Effector CD8-positive, alpha-beta T cell (primary cell): Measurements from ENCODE around the gene SLC5A8.
"Not testable (repeated sequence)": the region's sequence is repeated elsewhere in the genome, so short reads cannot be mapped to it uniquely, and the experiment has no call there.

Source experiments
- DNase-seq: peaks from one replicate; lab custom pipeline; 2025; lab: John Stamatoyannopoulos, UW

The SLC5A8 gene

GRCh38 chr12:101172316-101172715, 37.7 kb downstream of the SLC5A8 start:
- no peak for DNase-seq

GRCh38 chr12:101168001-101168400, 42.0 kb downstream of the SLC5A8 start:
- no peak for DNase-seq

GRCh38 chr12:101166866-101167265, 43.2 kb downstream of the SLC5A8 start:
- DNase-seq, result no peak

- DNase-seq, result no peak
Measured at GRCh38 chr12:101165319-101165718, 44.7 kb downstream of the SLC5A8 start.

- not testable (repeated sequence) for DNase-seq
Measured at GRCh38 chr12:101145777-101146431, 64.1 kb downstream of the SLC5A8 start.

GRCh38 chr12:101127521-101128219, 82.4 kb downstream of the SLC5A8 start:
- DNase-seq, result no peak

GRCh38 chr12:101117842-101118241, 92.2 kb downstream of the SLC5A8 start:
- no peak for DNase-seq

- no peak for DNase-seq
Measured at GRCh38 chr12:101116911-101117310, 93.1 kb downstream of the SLC5A8 start.

- no peak for DNase-seq
Measured at GRCh38 chr12:101115326-101115725, 94.7 kb downstream of the SLC5A8 start.

GRCh38 chr12:101111441-101111840, 98.6 kb downstream of the SLC5A8 start:
- no peak for DNase-seq

GRCh38 chr12:101110866-101111265, 99.2 kb downstream of the SLC5A8 start:
- DNase-seq, result no peak

- no peak for DNase-seq
Measured at GRCh38 chr12:101108130-101108529, 101.9 kb downstream of the SLC5A8 start.

- no peak for DNase-seq
Measured at GRCh38 chr12:101107032-101107763, 102.8 kb downstream of the SLC5A8 start.
